ENCODE data around the gene MRFAP1L1. TPM values are rescaled to one million over a fixed set of nuclear protein-coding genes. Genes with fewer than 3 reads are reported as not detected.

Gene MRFAP1L1
- total and polyA plus RNA-seq, 9 of the 15 experiments (the other 6 are each of a cell fraction or from before 2014, with no cell fraction given): 37.6 to 111 (median 83.8) TPM

- TF ChIP-seq HBP1 (CRISPR knock-in tag; IDR thresholded peaks at IDR 0.05): peak; percentile 60; the same call in 1 of the 2 replicates
- no peak for TF ChIP-seq RNF219 (CRISPR knock-in tag; IDR thresholded peaks at IDR 0.05)
- no peak for TF ChIP-seq CREM (IDR thresholded peaks at IDR 0.05; ENCODE audit: low read depth)
- TF ChIP-seq ZC3H4 (CRISPR knock-in tag; IDR thresholded peaks at IDR 0.05; ENCODE audit: borderline replicate concordance): no peak
- peak; percentile 55 for TF ChIP-seq POLR2B (IDR thresholded peaks at IDR 0.05; ENCODE audit: low read depth, partially characterized antibody)
- TF ChIP-seq TAL1 (IDR thresholded peaks at IDR 0.05): no peak
- TF ChIP-seq ELF4 (CRISPR knock-in tag; IDR thresholded peaks at IDR 0.05): peak; percentile 53
- no peak for TF ChIP-seq GTF2B (IDR thresholded peaks at IDR 0.05; ENCODE audit: extremely low read depth, insufficient read length)
- peak; percentile 56 for TF ChIP-seq RBM22 (IDR thresholded peaks at IDR 0.05; ENCODE audit: low read depth, low read length, poor library complexity, severe bottlenecking)
- peak; percentile 77 for TF ChIP-seq POLR2G (IDR thresholded peaks at IDR 0.05; ENCODE audit: low read depth, low read length)
- peak; percentile 19 for TF ChIP-seq E2F8 (IDR thresholded peaks at IDR 0.05; ENCODE audit: low read depth, partially characterized antibody)
- TF ChIP-seq ZBTB2 (IDR thresholded peaks at IDR 0.05): 0 out of 2 replicates have a peak, but pooled peaks have one; percentile 24
- no peak for TF ChIP-seq ZNF76 (CRISPR knock-in tag; IDR thresholded peaks at IDR 0.05; ENCODE audit: borderline replicate concordance)
- TF ChIP-seq ETV6 (IDR thresholded peaks at IDR 0.05; ENCODE audit: borderline replicate concordance in 1 of 2, low read depth in 2 of 2, low read length in 1 of 2): no peak
- no peak for TF ChIP-seq ETV6 (CRISPR knock-in tag; IDR thresholded peaks at IDR 0.05; ENCODE audit: borderline replicate concordance)
Observed at GRCh38 chr4:6676722-6677558, 32.7 kb downstream of the MRFAP1L1 start (continued).
